Measurements from ENCODE around the gene TRIM28.
"Not testable (repeated sequence)": the region's sequence is repeated elsewhere in the genome, so short reads cannot be mapped to it uniquely, and the experiment has no call there.

TRIM28 gene

DNA sequence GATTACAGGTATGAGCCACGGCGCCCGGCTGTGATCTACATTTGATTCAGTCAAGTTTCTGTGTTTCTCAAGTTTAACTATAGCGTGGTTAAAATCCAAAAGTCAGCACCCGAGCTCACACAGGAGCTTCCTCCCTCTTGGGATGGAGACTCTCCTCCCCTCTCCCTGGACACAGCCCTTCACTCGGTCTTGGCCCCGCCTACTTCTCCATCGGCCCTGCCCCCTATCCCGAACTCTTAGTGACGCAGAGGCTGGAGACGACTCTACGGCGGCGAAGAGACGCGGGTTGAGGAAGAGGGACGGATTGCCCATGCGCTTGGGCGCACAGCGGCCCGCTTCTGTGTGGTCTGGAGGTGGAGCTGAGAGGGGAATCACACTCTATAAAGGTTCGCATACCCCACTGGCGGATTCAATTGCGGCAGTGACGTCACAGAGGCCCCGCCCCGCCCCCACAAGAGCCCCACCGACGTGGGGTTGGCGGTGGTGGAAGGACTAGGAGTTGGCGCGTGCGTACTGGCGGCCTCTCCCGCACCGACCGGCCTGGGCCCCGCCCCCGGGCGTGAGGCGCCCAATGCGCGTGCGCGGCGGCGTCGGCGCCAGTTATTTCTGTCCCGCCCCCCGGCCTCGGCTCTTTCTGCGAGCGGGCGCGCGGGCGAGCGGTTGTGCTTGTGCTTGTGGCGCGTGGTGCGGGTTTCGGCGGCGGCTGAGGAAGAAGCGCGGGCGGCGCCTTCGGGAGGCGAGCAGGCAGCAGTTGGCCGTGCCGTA, at the start of gene TRIM28:
Gene TRIM28, plus strand, starts transcription at position 239 of the 765 bp plus-strand sequence. CDS start 694 bp downstream, outside the sequence.
- peak; percentile 99 for DNase-seq (ENCODE audit: low spot score)

DNA sequence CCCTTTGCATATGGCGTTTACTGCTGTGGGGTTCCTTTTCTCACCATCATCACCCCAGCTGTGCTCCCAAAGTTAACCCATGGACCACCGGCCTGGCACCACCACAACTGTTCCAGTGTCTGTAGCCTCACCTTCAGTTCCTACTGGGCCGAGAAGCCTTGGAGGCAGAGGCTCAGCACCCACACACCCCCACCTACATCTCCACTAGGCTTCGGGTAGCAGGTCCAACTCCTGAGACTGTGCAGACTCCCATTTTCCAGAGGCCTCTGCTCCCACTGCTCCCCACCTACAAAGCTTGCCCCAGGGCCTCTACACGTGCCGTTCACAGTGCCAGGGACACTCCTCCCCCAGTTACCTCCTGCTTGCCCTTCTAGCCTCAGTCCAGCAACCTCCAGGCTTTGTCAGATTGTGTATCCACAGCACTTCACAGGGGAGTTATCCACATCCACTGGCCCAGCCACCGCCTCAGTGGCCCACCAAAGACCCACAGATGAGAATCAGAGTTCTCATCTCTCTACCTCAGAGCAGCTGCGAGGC, 46.2 kb upstream of the TRIM28 start:
- DNase-seq (ENCODE audit: low spot score): no peak

DNA sequence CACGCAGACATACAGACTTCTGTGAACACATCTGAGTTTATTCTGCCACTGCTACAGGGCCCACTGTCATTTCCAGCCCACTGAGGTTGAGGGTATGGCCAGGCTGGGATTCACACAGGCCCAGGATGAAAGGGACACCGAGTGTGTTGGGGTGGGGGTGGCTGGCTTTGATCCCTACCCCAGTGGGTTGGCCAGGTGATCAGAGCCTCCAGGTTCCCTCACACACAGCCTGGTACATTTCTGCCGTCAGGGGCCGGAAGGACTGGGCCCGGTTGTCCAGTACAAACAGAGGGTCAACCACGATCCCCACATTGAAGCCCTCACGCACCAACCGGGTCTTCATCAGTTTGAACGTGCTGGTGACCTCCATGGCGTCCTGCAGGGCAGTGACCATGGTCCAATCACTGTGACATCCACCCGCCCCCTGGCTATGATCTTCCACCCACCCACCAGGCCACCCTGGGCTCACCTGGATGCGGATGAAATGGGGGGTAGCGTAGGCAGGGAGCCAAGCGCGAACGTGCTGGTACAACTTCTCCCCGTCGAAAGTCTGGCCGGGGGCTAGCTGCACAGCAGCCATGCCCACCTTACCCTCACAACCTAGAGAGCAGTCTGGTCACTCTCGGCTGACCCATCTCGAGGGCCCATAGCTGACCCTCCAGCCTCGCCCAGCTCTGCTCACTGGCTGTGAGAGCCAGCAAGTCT, 45.4 kb upstream of the TRIM28 start:
- DNase-seq (ENCODE audit: low spot score): no peak

DNA sequence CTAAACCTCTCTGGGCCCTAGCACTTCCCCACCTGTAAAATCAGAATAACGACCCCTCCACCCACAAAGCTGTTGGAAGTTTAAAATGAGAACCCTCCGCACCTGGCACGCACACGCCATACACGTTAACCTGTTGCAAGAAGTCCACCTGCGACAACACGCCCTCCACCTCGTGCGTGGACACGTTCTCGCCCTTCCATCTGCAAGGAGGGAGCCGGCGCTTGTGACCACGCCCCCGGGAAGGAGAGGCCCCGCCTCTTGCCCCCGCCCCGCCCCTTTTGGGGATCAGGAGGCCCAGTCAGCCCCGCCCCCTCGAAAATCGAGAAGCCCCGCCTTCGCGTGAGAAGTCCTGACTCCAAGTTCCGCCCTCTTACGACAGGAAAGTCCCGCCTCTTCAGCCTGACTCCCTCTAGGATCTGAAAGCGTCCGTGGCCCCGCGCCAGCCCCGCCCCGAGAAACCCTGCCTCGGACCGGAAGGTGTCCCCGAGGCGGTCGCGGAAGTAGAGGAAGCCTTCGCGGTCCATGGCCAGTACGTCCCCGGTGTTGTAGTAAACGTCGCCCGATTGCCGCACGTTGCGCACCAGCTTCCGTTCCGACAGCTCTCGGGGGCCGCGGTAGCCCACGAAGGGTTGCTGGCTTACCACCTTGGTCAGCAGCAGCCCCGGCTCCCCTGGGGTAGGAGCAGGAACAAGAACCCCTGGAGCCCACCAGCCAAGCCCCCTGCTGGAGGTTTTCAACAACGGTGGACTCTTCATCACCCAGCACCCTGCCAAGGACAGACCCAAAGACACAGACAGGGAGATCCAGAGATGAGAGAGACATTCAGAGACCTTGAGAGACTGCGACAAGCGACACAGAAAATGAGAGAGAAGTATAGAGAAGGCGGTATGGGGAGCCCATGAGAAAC, 44.6 kb upstream of the TRIM28 start:
- DNase-seq (ENCODE audit: low spot score): peak; percentile 99

DNA sequence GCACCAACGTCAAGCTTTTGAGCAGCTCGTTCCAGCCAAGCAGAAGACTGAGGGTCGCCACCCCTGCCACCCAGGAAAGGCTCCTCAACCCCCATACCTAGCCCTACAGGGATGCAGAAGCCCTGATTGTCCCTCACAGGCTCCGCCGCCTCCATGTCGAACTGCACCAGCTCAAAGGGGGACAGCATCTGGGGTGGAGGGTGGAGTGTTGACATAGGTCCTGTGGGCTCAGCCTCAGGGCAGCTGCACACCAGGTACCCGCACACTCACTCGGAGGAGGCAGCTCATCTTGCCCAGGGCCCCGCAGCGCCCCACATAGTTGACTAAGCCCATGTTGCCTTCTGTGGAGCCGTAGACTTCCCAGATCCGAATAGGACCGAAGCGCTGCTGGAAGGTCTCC, 43.6 kb upstream of the TRIM28 start:
- no peak for DNase-seq (ENCODE audit: low spot score)

DNA sequence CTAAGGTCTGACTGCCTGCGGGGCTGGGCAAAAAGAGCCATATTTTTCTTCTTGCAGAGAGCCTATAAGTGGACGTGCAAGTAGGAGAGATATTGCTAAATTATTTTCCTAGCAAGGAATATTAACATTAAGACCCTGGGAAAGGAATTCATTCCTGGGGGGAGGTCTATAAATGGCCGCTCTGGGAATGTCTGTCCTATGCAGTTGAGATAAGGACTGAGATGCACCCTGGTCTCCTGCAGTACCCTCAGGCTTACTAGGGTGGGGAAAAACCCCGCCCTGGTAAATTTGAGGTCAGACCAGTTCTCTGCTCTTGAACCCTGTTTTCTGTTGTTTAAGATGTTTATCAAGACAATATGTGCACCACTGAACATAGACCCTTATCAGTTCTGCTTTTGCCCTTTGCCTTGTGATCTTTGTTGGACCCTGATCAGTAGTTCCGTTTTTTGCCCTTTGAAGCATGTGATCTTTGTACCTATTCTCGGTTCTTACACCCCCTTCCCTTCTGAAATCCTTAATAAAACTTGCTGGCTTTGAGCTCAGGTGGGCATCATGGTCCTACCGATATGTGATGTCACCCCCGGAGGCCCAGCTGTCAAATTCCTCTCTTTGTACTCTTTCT, 36.2 kb upstream of the TRIM28 start:
- DNase-seq (ENCODE audit: low spot score): not testable (repeated sequence)

DNA sequence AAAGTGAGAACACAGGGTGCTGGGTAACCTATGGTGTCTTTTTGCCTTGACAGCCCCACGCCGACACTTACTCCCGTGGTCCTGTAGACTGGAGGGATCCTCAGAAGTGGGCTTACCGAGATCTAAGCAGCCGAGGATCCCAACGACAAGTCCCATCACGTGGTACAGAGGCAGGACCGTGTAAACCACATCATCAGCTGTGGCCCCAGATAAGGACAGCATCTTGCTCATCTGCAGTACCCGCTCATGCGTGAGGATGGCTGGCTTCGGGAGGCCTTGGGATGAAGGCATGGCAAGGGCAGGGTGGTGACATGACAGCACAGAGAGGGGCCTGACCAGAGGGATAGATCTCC, 34.2 kb upstream of the TRIM28 start:
- DNase-seq (ENCODE audit: low spot score): no peak

DNA sequence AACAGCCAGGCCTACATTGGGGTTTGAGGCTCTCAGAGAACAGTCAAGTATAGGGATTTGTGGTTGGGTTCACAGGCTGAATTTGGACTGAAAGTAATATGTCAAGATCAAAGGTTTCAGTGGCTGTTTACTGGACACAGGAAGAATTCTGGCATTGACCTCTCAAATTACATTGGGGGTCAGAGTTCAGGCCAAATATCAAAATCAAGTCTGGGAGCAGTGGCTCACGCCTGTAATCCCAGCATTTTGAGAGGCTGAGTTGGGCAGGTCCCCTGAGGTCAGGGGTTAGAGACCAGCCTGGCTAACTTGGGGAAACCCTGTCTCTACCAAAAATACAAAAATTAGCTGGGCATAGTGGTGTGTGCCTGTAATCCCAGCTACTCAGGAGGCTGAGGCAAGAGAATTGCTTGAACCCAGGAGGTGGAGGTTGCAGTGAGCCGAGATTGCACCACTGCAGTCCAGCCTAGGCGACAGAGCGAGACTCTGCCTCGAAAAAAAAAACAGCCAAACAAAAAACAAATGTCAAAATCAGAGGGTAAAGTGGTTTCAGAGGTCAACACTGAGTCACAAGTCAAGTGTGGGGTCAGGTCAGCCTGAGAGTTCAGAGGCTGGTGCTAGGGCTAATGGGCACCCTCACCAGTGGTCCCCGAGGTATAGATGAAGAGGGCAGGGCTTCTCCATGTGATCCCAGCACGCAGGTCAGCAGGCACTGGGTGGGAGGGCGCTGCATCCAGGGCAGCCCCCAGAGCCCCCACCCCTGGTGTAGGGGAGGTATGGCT, 33.6 kb upstream of the TRIM28 start:
- no peak for DNase-seq (ENCODE audit: low spot score)

DNA sequence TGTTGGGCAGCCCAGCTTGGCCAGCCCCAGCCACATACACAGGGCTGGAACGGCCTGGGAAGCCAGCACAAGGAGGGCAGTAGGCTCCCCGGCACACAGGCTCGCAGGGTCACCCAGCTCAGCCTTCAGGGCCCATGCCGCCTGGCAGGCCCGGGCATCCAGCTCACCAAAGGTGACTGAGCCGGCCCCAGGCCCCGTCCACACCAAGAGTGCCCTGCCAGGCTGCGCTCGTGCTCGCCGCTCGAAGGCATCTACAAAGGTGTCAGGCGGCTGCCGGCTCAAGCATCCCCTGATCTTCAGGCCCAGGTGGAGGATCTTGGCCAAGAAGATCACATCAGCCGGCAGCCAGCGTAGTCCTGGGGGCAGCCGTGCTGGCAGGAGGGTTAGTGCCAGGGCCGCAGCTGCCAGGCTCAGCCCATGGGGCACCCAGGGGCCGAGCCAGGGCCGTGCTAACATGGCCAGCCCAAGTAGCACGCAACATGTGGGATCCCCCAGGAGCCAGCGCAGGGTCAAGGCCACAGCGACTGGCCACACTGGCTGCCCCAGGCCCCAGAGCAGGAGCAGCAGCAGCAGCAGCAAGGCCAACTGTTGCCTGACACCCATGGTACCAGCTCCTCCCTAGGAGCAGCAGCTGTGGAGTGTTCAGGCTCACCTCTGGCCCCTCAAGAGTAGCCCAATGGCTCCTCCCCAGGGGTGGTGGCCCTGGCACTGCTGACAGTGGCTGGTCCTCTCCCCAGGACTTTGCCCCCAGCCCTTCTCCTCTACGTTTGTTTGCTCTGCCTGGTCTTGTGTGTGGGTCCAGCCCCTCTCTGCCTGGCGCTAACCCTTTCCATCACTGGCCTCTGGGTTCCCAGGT, 32.3 kb upstream of the TRIM28 start, which contains the start of gene SLC27A5:
Gene SLC27A5, minus strand, starts transcription at position 640 of the 856 bp plus-strand sequence. Its CDS starts 37 bp downstream, at position 603.
- DNase-seq (ENCODE audit: low spot score): no peak

DNA sequence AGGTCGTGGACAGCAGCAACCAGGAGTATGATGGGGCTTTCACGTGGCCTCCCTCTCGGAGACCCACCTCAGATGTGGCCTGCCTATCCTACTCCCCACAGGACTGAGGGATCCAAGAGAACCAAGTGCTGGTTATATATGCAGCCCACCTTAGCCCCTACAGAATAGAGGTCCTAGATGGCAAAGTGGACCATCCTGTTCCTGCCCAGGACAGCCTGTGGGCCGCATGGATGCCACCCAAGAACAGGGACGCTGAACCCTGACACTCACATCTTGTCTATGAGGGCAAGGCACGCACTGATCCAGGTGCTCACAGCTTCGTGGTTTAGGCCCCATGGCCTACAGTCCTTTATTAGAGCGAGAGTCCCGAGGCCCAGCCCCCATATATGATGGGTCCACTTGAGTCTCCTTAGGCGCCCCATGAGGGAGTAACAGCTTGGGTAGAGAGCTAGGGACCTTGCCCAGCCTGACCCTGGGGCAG, 30.6 kb upstream of the TRIM28 start:
- no peak for DNase-seq (ENCODE audit: low spot score)

DNA sequence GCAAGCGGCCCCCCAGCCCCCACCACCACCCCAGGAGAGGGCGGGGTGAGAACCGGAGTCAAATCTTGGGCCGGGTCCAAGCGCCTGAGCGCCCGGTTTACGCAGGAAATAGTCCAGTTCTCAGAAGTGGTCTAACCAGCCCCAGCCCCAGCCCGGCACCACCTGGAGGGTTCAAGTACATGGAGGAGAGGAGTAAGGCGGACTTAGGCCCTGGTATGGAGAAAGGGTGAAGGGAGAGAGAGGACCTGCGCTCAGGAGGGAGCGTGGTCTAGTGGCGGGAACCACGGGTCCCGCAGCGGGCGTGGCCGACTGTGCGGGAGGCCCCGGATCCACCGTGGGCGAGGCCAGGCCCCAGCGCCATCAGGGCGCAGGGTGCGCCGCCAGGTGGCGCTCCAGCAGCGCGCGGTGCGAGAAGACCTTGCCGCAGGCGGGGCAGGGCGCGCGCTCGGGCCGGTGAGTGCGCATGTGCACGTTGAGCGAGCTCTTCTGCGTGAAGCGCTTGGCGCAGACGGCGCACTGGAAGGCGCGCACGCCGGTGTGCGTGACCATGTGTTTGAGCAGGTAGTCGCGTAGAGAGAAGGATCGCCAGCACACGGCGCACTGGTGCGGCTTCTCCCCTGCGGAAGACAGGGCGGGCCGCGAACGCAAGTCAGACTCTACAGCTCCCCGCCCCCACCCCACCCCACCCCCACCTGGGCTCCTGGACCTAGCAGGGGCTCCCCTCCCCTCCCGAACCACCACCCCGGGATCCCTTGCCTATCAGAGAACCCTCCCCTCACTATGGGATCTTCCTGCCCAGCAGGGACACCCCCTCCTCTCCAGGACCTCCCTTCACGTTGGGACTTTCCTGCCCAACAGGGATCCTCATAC, 29.9 kb upstream of the TRIM28 start:
- peak; percentile 86 for DNase-seq (ENCODE audit: low spot score)

DNA sequence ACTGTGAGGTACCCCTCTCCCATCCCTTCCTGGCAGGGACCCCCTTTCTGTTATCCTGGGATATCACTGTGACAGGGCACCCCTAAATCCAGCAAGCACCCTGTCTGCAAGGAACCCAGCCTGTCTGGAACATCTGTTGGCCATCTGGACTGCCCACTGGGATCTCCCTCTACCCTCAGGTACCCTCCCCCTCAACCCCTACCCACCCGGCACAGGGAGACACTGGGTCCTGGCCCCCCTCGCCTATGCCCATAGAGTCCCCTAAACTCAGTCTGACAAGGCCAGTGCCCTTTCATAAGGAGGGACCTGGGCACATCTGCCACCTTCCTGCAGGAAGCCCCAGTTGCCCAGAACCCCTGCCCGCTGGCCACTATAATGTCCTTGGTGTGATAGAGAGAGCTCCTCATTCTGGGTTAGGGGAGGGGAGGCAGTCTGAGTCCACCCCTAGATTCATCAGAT, 29.3 kb upstream of the TRIM28 start:
- DNase-seq (ENCODE audit: low spot score): no peak

DNA sequence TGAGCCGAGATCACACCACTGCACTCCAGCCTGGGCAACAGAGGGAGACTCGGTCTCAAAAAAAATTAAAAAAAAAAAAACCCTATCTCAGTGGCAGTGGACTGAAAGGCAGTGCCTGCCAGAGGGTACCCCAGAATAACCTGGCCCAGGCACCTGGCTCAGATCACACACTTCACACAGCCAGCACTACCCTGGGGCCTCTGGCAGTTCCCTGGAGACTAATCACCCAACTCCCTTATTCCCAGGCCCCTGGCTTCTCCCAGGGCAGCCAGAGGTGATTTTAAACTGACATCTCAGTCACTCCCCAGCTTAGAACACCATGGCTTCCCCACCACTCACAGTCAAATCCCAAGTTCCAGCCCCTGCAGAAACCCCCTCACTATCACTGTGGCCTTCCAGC, 28.6 kb upstream of the TRIM28 start:
- DNase-seq (ENCODE audit: low spot score): no peak

DNA sequence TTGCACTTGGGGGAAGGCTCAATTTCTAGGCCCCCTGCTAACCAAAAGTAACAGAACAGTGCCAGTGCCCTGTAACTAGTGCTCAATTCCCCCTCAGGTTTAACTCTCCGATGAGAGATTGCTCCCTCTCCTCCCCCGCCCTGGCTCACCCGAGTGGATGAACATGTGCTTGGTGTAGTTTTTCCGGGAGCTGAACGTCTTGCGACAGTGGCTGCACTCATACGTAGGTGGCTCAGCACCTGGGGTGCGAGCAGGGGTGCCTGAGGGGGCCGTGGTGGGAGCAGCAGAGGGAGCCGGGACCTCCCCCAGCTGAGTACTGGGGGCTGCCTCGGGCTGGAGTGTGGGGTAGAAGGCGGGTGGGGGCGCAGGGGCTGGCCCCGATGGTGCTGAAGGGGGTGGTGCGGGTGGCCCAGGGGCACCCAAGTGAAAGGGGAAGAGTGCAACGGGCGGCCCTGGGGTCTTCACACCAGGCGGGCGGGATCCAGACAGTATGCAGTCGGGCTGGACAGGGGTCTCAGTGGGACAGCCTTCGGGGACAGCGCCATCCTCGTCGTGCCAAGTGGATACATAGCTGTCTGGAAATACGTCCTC, 27.5 kb upstream of the TRIM28 start:
- DNase-seq (ENCODE audit: low spot score): no peak

DNA sequence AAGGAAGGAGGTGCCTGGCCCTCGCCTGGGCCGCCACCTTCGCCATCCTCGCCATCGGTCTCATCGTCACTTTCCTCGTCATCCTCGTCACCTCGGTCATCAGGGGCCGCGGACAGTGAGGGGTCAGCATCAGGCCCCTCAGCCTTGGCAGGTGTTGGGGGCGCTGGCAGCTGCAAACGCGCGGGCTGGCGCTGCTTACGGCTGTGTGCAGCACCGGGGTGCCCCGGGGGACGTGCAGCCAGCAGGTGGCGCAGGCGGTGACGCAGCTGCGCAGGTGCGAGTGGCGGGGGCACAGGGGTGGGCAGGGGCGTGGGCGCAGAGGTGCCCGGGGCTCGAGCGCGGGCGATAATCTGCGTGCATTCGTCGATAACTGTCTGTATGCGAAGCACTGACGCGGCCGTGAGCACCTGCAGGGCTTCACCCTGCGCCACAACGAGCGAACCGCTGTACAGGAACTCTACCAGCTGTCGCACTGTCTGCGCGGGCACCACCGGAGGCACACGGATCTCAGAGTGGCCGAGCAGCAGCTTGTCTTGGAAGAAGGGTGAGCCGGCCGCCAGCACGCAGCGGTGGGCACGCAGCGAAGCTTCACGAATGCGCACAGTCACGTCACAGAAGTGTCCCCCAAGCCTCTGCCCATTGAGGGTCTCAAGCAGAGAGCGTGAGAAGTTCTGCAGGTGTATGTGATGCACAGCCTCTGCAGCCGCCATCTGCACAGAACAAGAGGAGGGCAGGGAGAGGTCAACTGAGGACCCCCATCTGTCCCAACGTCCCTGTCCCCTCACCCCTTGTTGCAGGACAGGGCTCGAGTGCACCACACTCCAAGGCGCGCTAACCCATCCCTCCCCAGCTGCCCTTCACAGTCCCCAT, 26.7 kb upstream of the TRIM28 start:
- no peak for DNase-seq (ENCODE audit: low spot score)

DNA sequence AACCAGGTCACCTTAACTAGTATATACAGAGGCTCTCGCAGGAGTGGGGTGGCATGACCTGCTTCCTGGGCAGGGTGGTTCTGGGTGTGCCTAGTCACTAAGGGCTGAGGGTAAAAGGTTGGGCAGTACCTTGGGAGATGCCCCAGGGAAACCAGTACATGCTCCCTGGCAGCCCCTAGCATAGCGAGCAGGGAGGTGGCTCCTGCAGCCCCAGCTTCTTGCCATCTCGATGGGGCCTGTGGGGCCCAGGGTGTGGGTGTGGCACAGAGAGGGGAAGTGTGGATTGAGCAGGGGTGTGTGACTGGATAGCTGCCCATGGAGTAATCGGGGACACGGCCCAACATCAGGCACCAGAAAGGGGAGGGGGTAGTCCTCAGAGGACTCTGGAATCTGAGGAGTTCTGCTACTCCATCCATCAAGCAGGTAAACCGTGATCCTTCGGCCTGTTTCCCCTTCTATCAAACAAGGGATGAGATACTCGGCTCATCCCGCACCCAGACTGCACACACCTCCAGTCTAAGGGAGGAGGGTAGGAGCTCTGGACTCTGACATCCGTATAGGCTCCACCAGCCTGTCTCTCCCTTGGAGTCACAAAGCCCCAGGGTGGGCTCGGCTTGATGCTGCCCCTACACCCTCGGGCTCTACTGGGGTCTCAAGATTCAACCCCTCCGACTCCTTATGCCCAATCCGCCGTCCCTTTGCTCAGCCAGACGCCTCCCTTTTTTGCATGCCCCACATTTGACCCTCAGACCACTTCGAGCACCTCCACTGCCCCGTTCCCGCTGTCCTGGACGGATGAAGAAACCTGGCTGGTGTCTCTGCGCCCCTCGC, 25.4 kb upstream of the TRIM28 start:
- DNase-seq (ENCODE audit: low spot score): no peak

DNA sequence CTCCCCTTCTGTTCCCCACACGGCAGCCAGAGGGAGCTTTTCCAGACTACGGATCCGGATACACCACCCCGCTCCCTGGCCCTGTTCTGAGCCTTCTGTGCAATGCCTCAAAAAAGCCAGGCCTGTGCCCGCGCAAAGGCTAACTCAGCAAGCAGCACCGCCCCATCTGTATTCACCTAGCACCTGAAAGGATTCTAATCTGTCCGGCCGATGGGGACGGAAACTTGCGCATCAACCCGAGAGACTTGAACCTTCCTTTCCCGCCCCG, 24.8 kb upstream of the TRIM28 start:
- DNase-seq (ENCODE audit: low spot score): peak; percentile 71
